ENCODE results near the gene TPRKB.
"Not testable (repeated sequence)": the region's sequence is repeated elsewhere in the genome, so short reads cannot be mapped to it uniquely, and the experiment has no call there.

TPRKB gene

DNA sequence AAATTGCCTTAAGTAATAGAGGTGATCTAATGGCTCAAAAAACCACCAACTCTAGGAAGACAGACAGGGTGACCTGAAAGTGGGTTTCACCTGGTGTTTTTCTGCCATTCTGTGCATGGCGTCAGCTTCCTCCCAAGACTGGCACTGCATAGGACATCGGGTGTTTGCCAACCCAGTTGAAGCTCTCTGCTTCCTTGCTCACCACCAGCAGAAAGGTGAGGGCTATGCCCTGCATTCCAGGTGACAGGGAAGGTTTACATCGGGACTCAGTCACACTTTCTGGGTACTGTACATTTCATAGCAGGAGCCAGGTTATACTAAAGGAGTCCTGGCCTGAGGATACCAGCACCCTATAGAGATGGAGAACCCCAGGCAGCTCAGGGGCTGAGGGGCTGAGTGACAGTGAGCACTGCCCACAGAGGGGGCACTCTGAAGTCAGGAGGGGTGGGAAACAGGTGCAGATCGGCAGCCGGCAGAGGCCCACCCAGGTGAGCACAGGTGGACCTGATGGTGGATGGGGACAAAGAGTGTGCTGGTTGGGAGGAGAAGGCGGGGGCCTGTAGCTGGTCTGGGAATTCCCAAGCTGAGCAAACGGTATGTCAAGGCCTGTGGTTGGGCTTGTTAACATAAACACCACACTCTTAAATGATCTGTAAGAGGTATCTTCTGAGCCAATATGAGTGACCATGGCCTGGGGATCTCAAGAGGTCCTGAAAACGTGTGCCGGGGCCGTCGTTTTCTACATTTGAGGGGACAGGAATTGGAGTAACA is 18.1 kb downstream of the TPRKB start:
- H3K9me3 ChIP-seq (ENCODE audit: control insufficient read depth, low read length), result peaks cover under 1% of the 10 kb centered on the region
- H3K4me1 ChIP-seq, result no peaks in the 10 kb centered on the region
- no peak overlapping the region for H3K4me3 ChIP-seq (ENCODE audit: low read depth, low read length)
- no peak overlapping the region for H3K4me2 ChIP-seq (ENCODE audit: low read length)
- TF ChIP-seq, protein P1, sequence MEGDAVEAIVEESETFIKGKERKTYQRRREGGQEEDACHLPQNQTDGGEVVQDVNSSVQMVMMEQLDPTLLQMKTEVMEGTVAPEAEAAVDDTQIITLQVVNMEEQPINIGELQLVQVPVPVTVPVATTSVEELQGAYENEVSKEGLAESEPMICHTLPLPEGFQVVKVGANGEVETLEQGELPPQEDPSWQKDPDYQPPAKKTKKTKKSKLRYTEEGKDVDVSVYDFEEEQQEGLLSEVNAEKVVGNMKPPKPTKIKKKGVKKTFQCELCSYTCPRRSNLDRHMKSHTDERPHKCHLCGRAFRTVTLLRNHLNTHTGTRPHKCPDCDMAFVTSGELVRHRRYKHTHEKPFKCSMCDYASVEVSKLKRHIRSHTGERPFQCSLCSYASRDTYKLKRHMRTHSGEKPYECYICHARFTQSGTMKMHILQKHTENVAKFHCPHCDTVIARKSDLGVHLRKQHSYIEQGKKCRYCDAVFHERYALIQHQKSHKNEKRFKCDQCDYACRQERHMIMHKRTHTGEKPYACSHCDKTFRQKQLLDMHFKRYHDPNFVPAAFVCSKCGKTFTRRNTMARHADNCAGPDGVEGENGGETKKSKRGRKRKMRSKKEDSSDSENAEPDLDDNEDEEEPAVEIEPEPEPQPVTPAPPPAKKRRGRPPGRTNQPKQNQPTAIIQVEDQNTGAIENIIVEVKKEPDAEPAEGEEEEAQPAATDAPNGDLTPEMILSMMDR (IDR thresholded peaks at IDR 0.05), result no peak
- no peaks in the 10 kb centered on the region for H3K79me2 ChIP-seq
- no peak overlapping the region for H3K9ac ChIP-seq
- H2AFZ ChIP-seq, result no peak overlapping the region
- no peak overlapping the region for H3K27ac ChIP-seq
- no peaks in the 10 kb centered on the region for H3K27me3 ChIP-seq (ENCODE audit: control insufficient read depth, insufficient read depth, low read length)
- H3K36me3 ChIP-seq (ENCODE audit: control insufficient read depth, insufficient read depth, low read length), result no peaks in the 10 kb centered on the region

GRCh38 chr2:73718421-73718820 is 18.7 kb downstream of the TPRKB start:
- H3K4me1 ChIP-seq, result no peaks in the 10 kb centered on the region
- no peak overlapping the region for H3K4me2 ChIP-seq (ENCODE audit: low read length)
- H3K79me2 ChIP-seq, result no peaks in the 10 kb centered on the region
- H3K9ac ChIP-seq, result no peak overlapping the region
- TF ChIP-seq, protein P1 (IDR thresholded peaks at IDR 0.05), result no peak
- no peak overlapping the region for H3K4me3 ChIP-seq (ENCODE audit: low read depth, low read length)
- no peak overlapping the region for H2AFZ ChIP-seq
- H3K9me3 ChIP-seq (ENCODE audit: control insufficient read depth, low read length), result peaks cover 5% of the 10 kb centered on the region
- no peak overlapping the region for H3K27ac ChIP-seq
- no peaks in the 10 kb centered on the region for H3K27me3 ChIP-seq (ENCODE audit: control insufficient read depth, insufficient read depth, low read length)
- H3K36me3 ChIP-seq (ENCODE audit: control insufficient read depth, insufficient read depth, low read length), result no peaks in the 10 kb centered on the region

DNA sequence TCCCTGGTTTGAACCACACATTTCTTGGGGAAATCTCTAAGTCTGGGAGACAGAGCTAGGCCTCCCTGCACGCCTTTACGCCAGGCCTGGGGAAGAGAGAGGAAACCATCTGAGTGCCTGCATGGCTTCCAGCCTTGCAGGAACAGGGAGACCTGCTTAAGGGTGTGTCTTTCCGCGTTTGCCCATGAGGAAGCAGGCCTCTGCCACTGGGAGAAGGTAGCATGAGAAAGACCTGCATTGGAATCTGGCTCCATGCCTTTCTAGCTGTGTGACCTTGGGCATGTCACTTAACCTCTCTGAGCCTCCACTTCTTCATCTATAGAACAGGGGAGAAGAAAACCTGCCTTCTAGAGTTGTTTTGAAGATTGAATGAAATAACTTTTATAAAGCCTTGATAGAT is 19.4 kb downstream of the TPRKB start:
- H3K27ac ChIP-seq; H2AFZ ChIP-seq; H3K36me3 ChIP-seq (ENCODE audit: control insufficient read depth, insufficient read depth, low read length); H3K9ac ChIP-seq; H3K4me1 ChIP-seq; H3K9me3 ChIP-seq (ENCODE audit: control insufficient read depth, low read length); H3K4me2 ChIP-seq (ENCODE audit: low read length); H3K27me3 ChIP-seq (ENCODE audit: control insufficient read depth, insufficient read depth, low read length); H3K79me2 ChIP-seq; H3K4me3 ChIP-seq (ENCODE audit: low read depth, low read length): not testable (repeated sequence)

- Histone ChIP-seq H3K79me2 (no peaks in the 10 kb centered on the region), H3K9me3 (ENCODE audit: control insufficient read depth, low read length) (peaks cover 5% of the 10 kb centered on the region), H3K9ac (no peak overlapping the region), H3K4me3 (ENCODE audit: low read depth, low read length) (no peak overlapping the region), H3K4me2 (ENCODE audit: low read length) (no peak overlapping the region), H3K27me3 (ENCODE audit: control insufficient read depth, insufficient read depth, low read length) (no peaks in the 10 kb centered on the region), H3K36me3 (ENCODE audit: control insufficient read depth, insufficient read depth, low read length) (no peaks in the 10 kb centered on the region), H2AFZ (no peak overlapping the region), H3K27ac (no peak overlapping the region), H3K4me1 (no peaks in the 10 kb centered on the region)
- TF ChIP-seq, protein P1 (IDR thresholded peaks at IDR 0.05), result no peak
Observed at GRCh38 chr2:73717251-73717606, 19.9 kb downstream of the TPRKB start.

DNA sequence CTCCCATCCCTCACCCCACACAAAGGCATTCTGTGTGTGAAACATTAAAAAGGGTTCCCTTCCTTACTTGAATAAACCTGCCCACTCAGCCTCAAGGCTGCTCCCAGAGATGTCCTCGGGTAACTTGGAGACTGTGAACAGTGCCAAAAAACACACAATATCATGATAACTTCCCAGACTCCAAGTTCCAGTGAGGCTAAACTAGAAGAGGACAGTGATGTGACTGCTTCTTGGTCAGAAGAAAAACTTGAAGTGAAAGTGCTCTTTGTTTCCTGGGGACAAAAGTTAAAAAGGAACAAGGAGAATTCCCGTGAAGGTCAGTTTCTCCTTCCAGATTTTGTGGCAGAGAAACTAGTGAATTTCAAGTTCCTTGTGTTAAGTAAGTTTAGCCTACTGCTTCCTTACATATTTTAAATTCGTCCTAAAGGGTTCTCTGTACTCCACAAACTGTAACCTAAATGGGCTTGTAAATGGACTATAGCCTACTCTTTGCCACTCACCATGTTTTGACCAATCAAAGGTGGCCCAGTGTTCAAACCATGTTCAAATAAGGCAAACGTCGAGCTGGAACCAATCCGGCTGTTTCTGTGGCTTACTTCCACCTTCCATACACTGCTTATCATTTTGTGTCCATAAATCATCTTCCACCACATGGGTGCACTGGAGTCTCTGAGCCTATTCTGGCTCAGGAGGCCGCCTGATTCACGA is 20.4 kb downstream of the TPRKB start:
- H3K4me3 ChIP-seq (ENCODE audit: low read depth, low read length), result no peak overlapping the region
- H3K9ac ChIP-seq, result no peak overlapping the region

More for the DNA sequence above, 20.4 kb downstream of the TPRKB start:
- no peak overlapping the region for H3K4me2 ChIP-seq (ENCODE audit: low read length)
- no peak overlapping the region for H2AFZ ChIP-seq
- no peaks in the 10 kb centered on the region for H3K27me3 ChIP-seq (ENCODE audit: control insufficient read depth, insufficient read depth, low read length)
- H3K4me1 ChIP-seq, result no peaks in the 10 kb centered on the region
- H3K36me3 ChIP-seq (ENCODE audit: control insufficient read depth, insufficient read depth, low read length), result no peaks in the 10 kb centered on the region
- H3K9me3 ChIP-seq (ENCODE audit: control insufficient read depth, low read length), result peaks cover 5% of the 10 kb centered on the region
- TF ChIP-seq, protein P1 (IDR thresholded peaks at IDR 0.05), result no peak
- H3K27ac ChIP-seq, result no peak overlapping the region
- no peaks in the 10 kb centered on the region for H3K79me2 ChIP-seq
